Lung (tissue), 12 donors: ENCODE results near the gene TNFAIP6. TPM values are rescaled to one million over a fixed set of nuclear protein-coding genes. Genes with fewer than 3 reads are reported as not detected.

ENCODE experiments used
- ATAC-seq: fragments of 200-7000 bp; cut with Tn5 transposase; one replicate; pipeline ENCODE4 v1.9.1; 2020; ENCODE audit warnings: moderate number of reproducible peaks; ENCODE audit not compliant: insufficient read depth, low FRiP score
- DNase-seq, 3 donors: peaks; one replicate each; pipeline ENCODE4 v3.0.0-alpha.2; 2013 to 2017
- H3K27ac ChIP-seq, 2 donors: one replicate each; pipeline ENCODE4 v1.5.1; 2013; ENCODE audit warnings: mild to moderate bottlenecking in 2 of 2, moderate library complexity in 2 of 2, control low read depth in 1 of 2, inconsistent platforms in 1 of 2, low read depth in 1 of 2, low read length in 1 of 2
- H3K27me3 ChIP-seq, 3 donors: one replicate each; pipeline ENCODE4 v1.5.1; 2013; ENCODE audit warnings: low read length in 2 of 3; ENCODE audit not compliant: control insufficient read depth in 3 of 3, insufficient read depth in 3 of 3
- H3K36me3 ChIP-seq, 4 donors: one replicate each; pipeline ENCODE4 v1.5.1; 2013; ENCODE audit warnings: low read length in 4 of 4, mild to moderate bottlenecking in 1 of 4, moderate library complexity in 1 of 4; ENCODE audit not compliant: control insufficient read depth in 4 of 4, insufficient read depth in 4 of 4
- H3K4me1 ChIP-seq, 5 donors: one replicate each; pipeline ENCODE4 v1.5.1; 2013; ENCODE audit warnings: low read length in 5 of 5, mild to moderate bottlenecking in 2 of 5, moderate library complexity in 1 of 5; ENCODE audit not compliant: control insufficient read depth in 5 of 5, insufficient read depth in 5 of 5
- H3K4me3 ChIP-seq: one replicate; pipeline ENCODE4 v1.5.1; 2013; ENCODE audit warnings: mild to moderate bottlenecking, control low read depth, moderate library complexity
- H3K9ac ChIP-seq, 2 donors: one replicate each; pipeline ENCODE4 v1.5.1; 2013; ENCODE audit warnings: low read length in 2 of 2, control low read depth in 1 of 2; ENCODE audit not compliant: insufficient read depth in 1 of 2
- H3K9me3 ChIP-seq, 4 donors: one replicate each; pipeline ENCODE4 v1.5.1; 2013; ENCODE audit warnings: low read length in 3 of 4, mild to moderate bottlenecking in 1 of 4, moderate library complexity in 1 of 4; ENCODE audit not compliant: control insufficient read depth in 4 of 4, insufficient read depth in 3 of 4
- WGBS, 2 donors: extraction: QIAGEN DNeasy Blood & Tissue Kit; methylation state at CpG; one replicate each; pipeline ENCODE4 v1.1.7; 2013; 5-methylcytosine and 5-hydroxymethylcytosine counted together
- polyA plus RNA-seq, 2 donors: library from polyadenylated mRNA; stranded (reverse); fragments of 200-250 nt; gene quantifications; one replicate each; pipeline ENCODE4 v1.2.1, GENCODE V29; 2013
- total RNA-seq, 2 donors: library from RNA; depleted of rRNA in 1 of 2; stranded (reverse); fragments of >200 nt in 1 of 2; gene quantifications; one replicate each; pipeline ENCODE4 v1.2.1, GENCODE V29; 2014 to 2021
- TF ChIP-seq, protein P1 (sequence below): IDR thresholded peaks from 2 replicates; pipeline ENCODE4 v1.5.1; 2012; ENCODE audit warnings: mild to moderate bottlenecking; ENCODE audit errors: control extremely low read depth, extremely low read depth
- donor health status: control.
- donor health status: control.
- donor health status: Bipolar disorder and iron deficiency.
- donor health status: healthy.
- donor health status: DM: yes; HTN: yes; CAD: no.

TNFAIP6 gene
- total and polyA plus RNA-seq, 4 donors = 1.6 to 134 (median 8.4) TPM

DNA sequence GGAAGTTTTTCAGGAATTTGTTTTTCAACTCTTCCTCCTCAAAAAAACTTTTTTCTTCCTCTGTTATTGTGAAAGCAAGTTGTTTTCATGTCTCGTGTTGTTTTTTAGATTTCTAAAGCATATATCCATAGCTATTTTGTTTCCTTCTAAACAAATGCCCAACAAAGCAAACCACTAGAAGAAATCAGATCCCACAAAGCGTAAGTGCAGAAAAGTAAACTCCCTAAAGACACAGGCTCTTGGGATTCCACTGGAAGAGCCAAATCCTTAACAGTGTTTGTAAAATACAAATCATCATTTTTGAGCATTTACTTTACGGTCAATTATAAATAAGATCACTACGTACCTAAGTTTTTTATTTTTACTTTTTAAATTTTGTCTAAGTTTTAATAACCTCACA lies 30.6 kb downstream of the TNFAIP6 start:
- no peak overlapping the region for H3K27ac ChIP-seq
- H3K27me3 ChIP-seq = no peaks in the 10 kb centered on the region
- DNase-seq (no peak), ATAC-seq (no peak)
- WGBS, 2 donors = 85 to 88% methylated on average over 4 of the region's 4 CpGs
- TF ChIP-seq, protein P1, sequence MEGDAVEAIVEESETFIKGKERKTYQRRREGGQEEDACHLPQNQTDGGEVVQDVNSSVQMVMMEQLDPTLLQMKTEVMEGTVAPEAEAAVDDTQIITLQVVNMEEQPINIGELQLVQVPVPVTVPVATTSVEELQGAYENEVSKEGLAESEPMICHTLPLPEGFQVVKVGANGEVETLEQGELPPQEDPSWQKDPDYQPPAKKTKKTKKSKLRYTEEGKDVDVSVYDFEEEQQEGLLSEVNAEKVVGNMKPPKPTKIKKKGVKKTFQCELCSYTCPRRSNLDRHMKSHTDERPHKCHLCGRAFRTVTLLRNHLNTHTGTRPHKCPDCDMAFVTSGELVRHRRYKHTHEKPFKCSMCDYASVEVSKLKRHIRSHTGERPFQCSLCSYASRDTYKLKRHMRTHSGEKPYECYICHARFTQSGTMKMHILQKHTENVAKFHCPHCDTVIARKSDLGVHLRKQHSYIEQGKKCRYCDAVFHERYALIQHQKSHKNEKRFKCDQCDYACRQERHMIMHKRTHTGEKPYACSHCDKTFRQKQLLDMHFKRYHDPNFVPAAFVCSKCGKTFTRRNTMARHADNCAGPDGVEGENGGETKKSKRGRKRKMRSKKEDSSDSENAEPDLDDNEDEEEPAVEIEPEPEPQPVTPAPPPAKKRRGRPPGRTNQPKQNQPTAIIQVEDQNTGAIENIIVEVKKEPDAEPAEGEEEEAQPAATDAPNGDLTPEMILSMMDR = no peak
- no peak overlapping the region for H3K4me3 ChIP-seq
- no peaks in the 10 kb centered on the region for H3K9me3 ChIP-seq
- H3K9ac ChIP-seq = no peak overlapping the region
- H3K4me1 ChIP-seq = no peaks in the 10 kb centered on the region
- no peaks in the 10 kb centered on the region for H3K36me3 ChIP-seq

GRCh38 chr2:151391436-151391835 lies 34.0 kb downstream of the TNFAIP6 start:
- no peaks in the 10 kb centered on the region for H3K36me3 ChIP-seq
- no peak overlapping the region for H3K27ac ChIP-seq
- H3K9me3 ChIP-seq = no peaks in the 10 kb centered on the region
- ATAC-seq (no peak), DNase-seq (no peak)
- H3K27me3 ChIP-seq = no peaks in the 10 kb centered on the region
- no peaks in the 10 kb centered on the region for H3K4me1 ChIP-seq
- WGBS, 2 donors = 76 to 81% methylated on average over 2 of the region's 2 CpGs
- TF ChIP-seq, protein P1 = no peak
- no peak overlapping the region for H3K9ac ChIP-seq
- no peak overlapping the region for H3K4me3 ChIP-seq

DNA sequence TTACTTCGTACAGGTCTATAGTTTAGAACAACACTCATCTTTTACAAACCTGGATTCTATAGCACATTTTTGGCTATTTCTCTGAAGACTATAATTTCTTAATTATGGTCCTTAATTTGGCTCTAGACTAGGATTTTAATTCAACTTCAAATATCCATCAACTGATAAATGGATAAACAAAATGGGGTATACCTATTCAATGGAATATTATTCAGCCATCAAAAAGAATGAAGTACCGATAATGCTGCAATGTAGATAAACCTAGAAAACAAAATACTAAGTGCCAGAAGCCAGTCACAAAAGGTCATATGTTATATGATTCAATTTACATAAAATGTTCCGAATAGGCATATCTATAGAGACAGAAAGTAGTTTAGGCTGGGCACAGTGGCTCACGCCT lies 37.1 kb downstream of the TNFAIP6 start:
- no peaks in the 10 kb centered on the region for H3K36me3 ChIP-seq
- 72 to 89% methylated on average over 4 of the region's 4 CpGs for WGBS, 2 donors
- H3K27ac ChIP-seq = no peak overlapping the region
- TF ChIP-seq, protein P1 = no peak
- ATAC-seq = no peak
- H3K27me3 ChIP-seq = no peaks in the 10 kb centered on the region
- H3K4me1 ChIP-seq = no peaks in the 10 kb centered on the region
- no peak for DNase-seq
- no peaks in the 10 kb centered on the region for H3K9me3 ChIP-seq
- no peak overlapping the region for H3K9ac ChIP-seq
- no peak overlapping the region for H3K4me3 ChIP-seq
